ENCODE measurements around the gene UGT1A6. TPM values are rescaled to one million over a fixed set of nuclear protein-coding genes. Genes with fewer than 3 reads are reported as not detected.

Gene UGT1A6
- polyA plus RNA-seq, 2 of the 4 experiments (the other 2 are of a cell fraction): 2.5 to 3.5 TPM

DNA sequence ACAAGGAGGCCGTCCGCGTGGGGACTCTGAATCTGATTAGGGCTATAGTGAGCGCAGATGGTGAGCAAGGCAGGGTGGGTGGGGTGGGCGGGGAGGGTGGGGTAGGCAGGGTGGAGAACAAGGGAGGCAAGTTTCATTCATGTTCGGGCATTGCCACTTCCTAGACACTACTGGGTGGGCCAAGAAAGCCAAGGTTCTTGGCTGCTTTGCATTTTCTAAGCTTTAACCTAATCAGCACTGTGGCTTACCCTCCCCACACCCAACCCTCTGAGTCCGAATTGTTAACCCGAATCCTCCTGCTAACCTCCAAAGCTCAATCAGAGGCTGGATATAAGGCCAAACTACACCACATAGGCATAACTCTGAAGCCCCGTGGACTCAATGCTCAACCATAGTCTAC is 103.6 kb downstream of the UGT1A6 start:
- ATAC-seq (no peak), FAIRE-seq (no peak), DNase-seq (ENCODE audit: low read depth in 1 of 2, low spot score in 1 of 2) (no peak)
- POLR2A ChIA-PET: no interaction called here
- Histone ChIP-seq H3K4me1 (peaks cover 4% of the 10 kb centered on the region), H3K9me3 (no peaks in the 10 kb centered on the region), H3K4me2 (no peak overlapping the region), H3K4me3 (no peak overlapping the region), H3K27ac (peak overlapping the region in 1 of 2 experiments; percentile 47; a peak in 2 of 6 replicates)
- CTCF ChIA-PET: interaction anchor here (0.8 to 1.2 kb wide), 2 partner anchors 36 to 353 kb away, joined by 3 to 4 read pairs; no protein-coding TSS in a partner anchor
- WGBS (ENCODE audit: missing lambda C conversion rate): 94% methylated on average over 4 of the region's 9 CpGs
- TF ChIP-seq MYC (IDR thresholded peaks at IDR 0.05; ENCODE audit: borderline replicate concordance, low read length) (no peak), BHLHE40 (IDR thresholded peaks at IDR 0.05; ENCODE audit: low read depth, low read length) (no peak), JUN (IDR thresholded peaks at IDR 0.05) (no peak), TP53 (CRISPR knock-in tag; IDR thresholded peaks at IDR 0.05) (no peak), KDM1A (IDR thresholded peaks at IDR 0.05; ENCODE audit: low read depth) (no peak), RARB (CRISPR knock-in tag; IDR thresholded peaks at IDR 0.05) (no peak)
- TF ChIP-seq, protein P1, sequence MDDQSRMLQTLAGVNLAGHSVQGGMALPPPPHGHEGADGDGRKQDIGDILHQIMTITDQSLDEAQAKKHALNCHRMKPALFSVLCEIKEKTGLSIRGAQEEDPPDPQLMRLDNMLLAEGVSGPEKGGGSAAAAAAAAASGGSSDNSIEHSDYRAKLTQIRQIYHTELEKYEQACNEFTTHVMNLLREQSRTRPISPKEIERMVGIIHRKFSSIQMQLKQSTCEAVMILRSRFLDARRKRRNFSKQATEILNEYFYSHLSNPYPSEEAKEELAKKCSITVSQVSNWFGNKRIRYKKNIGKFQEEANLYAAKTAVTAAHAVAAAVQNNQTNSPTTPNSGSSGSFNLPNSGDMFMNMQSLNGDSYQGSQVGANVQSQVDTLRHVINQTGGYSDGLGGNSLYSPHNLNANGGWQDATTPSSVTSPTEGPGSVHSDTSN (IDR thresholded peaks at IDR 0.05): no peak
- TF ChIP-seq, protein P2, sequence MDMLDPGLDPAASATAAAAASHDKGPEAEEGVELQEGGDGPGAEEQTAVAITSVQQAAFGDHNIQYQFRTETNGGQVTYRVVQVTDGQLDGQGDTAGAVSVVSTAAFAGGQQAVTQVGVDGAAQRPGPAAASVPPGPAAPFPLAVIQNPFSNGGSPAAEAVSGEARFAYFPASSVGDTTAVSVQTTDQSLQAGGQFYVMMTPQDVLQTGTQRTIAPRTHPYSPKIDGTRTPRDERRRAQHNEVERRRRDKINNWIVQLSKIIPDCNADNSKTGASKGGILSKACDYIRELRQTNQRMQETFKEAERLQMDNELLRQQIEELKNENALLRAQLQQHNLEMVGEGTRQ (IDR thresholded peaks at IDR 0.05): no peak

DNA sequence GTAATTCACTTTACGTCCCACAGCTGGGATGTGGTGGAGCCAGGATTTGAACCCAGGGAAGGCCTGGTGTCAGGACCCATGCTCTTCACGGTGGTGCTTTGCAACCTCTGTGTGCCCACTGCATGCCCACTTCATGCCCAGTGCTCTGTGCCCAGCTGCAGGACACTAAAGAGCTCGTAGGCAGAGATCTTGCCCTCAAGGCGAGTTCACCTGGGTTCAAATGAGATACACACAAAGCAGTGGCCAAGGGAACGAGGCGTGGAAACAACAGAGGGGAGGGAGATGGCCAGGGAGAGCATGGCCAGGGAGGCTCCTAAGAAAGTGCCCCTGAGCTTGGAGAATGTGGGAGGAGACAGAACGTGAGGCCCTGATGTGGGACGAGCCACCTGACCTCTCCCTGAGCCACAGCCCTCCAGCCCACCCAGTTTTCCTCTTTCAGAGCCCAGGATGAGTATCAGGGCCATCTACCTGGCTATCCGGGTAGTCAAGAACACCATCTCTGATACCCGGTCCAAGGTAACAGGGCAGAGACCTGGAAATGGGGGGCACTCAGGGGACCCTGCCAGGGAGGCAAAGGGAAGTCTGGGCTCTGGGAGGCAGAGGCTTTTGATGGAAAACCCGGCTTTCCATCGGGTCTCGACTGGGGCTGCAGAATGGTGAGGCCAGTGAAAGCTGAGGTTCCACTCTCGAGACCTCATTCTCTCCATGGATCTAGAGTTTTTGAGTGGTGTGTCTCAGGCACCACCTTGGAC is 105.8 kb downstream of the UGT1A6 start:
- Histone ChIP-seq H3K4me2 (no peak overlapping the region), H3K27ac (0 out of 6 replicates have a peak overlapping the region, but pooled peaks of 1 of the 2 experiments have one; percentile 0), H3K4me1 (peaks cover 8% of the 10 kb centered on the region), H3K9me3 (no peaks in the 10 kb centered on the region), H3K4me3 (no peak overlapping the region)
- POLR2A ChIA-PET: no interaction called here
- DNase-seq (ENCODE audit: low read depth in 1 of 2, low spot score in 1 of 2): no peak
- no peak for ATAC-seq
- CTCF ChIA-PET: interaction anchor here (0.6 to 0.8 kb wide), 2 partner anchors 34 to 456 kb away, joined by 4 read pairs; no protein-coding TSS in a partner anchor
- FAIRE-seq: no peak
- 77% methylated on average over 13 of the region's 14 CpGs for WGBS (ENCODE audit: missing lambda C conversion rate)
- TF ChIP-seq PHF8 (IDR thresholded peaks at IDR 0.05; ENCODE audit: borderline replicate concordance, low read depth) (no peak), HEYL (CRISPR knock-in tag; IDR thresholded peaks at IDR 0.05) (no peak), ZNF302 (CRISPR knock-in tag; IDR thresholded peaks at IDR 0.05) (no peak)

DNA sequence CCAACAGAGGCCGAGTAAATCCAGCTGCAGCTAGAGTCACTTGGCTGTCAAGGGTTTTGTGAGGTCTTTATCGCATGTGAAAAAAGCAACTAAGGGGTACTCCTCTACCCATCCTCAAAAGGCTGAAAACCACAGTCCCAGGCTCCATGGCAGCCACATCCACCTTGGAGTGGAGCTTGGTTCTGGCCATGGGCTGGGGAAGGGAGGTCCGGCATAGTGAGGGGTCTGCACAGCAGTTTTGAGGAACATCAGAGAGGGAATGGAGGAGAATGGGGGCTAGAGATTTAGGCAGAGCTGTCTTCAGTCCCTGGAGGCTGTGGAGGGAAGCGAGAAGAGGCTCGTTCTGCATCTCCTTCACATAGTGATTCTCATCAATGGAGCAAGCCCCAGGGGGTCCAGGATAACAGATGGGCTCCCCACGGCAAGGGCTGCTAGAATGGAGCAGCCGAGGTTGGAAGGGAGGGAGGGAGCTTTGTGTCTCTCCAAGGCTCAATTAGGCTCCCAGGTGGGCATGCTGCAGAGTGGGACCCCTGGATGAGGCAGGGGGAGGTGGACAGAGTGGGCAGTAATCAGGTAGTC is 106.5 kb downstream of the UGT1A6 start:
- peak overlapping the region in 1 of 2 experiments; percentile 34; a peak in 1 of 6 replicates for H3K27ac ChIP-seq
- DNase-seq (ENCODE audit: low read depth in 1 of 2, low spot score in 1 of 2) (no peak), ATAC-seq (no peak), FAIRE-seq (no peak)
- CTCF ChIA-PET: interaction anchor here (0.6 to 0.8 kb wide), 2 partner anchors 33 to 457 kb away, joined by 4 read pairs; no protein-coding TSS in a partner anchor
- no peak overlapping the region for H3K4me3 ChIP-seq
- TF ChIP-seq ESRRA (IDR thresholded peaks at IDR 0.05; ENCODE audit: borderline replicate concordance, low read length): no peak
- no peak for TF ChIP-seq KDM1A (IDR thresholded peaks at IDR 0.05; ENCODE audit: low read depth)
- no peak for TF ChIP-seq MYC (IDR thresholded peaks at IDR 0.05; ENCODE audit: borderline replicate concordance, low read length)
- no peak for TF ChIP-seq FOXS1 (CRISPR knock-in tag; IDR thresholded peaks at IDR 0.05)
- TF ChIP-seq, protein P3, sequence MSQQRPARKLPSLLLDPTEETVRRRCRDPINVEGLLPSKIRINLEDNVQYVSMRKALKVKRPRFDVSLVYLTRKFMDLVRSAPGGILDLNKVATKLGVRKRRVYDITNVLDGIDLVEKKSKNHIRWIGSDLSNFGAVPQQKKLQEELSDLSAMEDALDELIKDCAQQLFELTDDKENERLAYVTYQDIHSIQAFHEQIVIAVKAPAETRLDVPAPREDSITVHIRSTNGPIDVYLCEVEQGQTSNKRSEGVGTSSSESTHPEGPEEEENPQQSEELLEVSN (IDR thresholded peaks at IDR 0.05; ENCODE audit: borderline replicate concordance, low read depth): no peak
- no peak for TF ChIP-seq CHD4 (IDR thresholded peaks at IDR 0.05; ENCODE audit: borderline replicate concordance)
- no peak for TF ChIP-seq POLR2AphosphoS2 (conservative IDR thresholded peaks at IDR 0.05; ENCODE audit: low read length)
- no peak for TF ChIP-seq RFX5 (IDR thresholded peaks at IDR 0.05)
- 66% methylated on average over 7 of the region's 7 CpGs for WGBS (ENCODE audit: missing lambda C conversion rate)
- POLR2A ChIA-PET: no interaction called here
- peaks cover 8% of the 10 kb centered on the region for H3K4me1 ChIP-seq
- no peaks in the 10 kb centered on the region for H3K9me3 ChIP-seq
- no peak overlapping the region for H3K4me2 ChIP-seq

Measured in A549 (cell line).